ENCODE measurements around the gene FBXO41. TPM values are rescaled to one million over a fixed set of nuclear protein-coding genes. Genes with fewer than 3 reads are reported as not detected.

Gene FBXO41
- total and polyA plus RNA-seq, 9 of the 15 experiments (the other 6 are each of a cell fraction or from before 2014, with no cell fraction given) = 0.21 to 8.2 (median 3.5) TPM

GRCh38 chr2:73290049-73290839, 6.0 kb upstream of the FBXO41 start (continued):
- TF ChIP-seq REST (IDR thresholded peaks at IDR 0.05; ENCODE audit: borderline replicate concordance) = peak; percentile 39; the same call in 1 of the 2 replicates
- no peak for TF ChIP-seq REST (CRISPR knock-in tag; IDR thresholded peaks at IDR 0.05; ENCODE audit: low read depth)
- no peak for TF ChIP-seq LEF1 (IDR thresholded peaks at IDR 0.05)
- TF ChIP-seq EHMT2 (IDR thresholded peaks at IDR 0.05) = 0 out of 2 replicates have a peak, but pooled peaks have one; percentile 26
- TF ChIP-seq MIER1 (IDR thresholded peaks at IDR 0.05; ENCODE audit: low read depth) = no peak
- no peak for TF ChIP-seq GTF3C2 (IDR thresholded peaks at IDR 0.05; ENCODE audit: borderline replicate concordance, extremely low read depth, insufficient read length)
- no peak for TF ChIP-seq RREB1 (CRISPR knock-in tag; IDR thresholded peaks at IDR 0.05)
- TF ChIP-seq THAP7 (CRISPR knock-in tag; IDR thresholded peaks at IDR 0.05) = no peak
- no peak for TF ChIP-seq CHD2 (IDR thresholded peaks at IDR 0.05; ENCODE audit: low read depth, low read length)
- no peak for TF ChIP-seq KLF16 (IDR thresholded peaks at IDR 0.05)
